Right kidney (tissue), 1 donor: Measurements from ENCODE around the gene HES4.
"Not testable (repeated sequence)": the region's sequence is repeated elsewhere in the genome, so short reads cannot be mapped to it uniquely, and the experiment has no call there.

ENCODE experiments used
- DNase-seq: peaks from one replicate; pipeline ENCODE4 v3.0.0-alpha.2; 2016

HES4 gene

DNA sequence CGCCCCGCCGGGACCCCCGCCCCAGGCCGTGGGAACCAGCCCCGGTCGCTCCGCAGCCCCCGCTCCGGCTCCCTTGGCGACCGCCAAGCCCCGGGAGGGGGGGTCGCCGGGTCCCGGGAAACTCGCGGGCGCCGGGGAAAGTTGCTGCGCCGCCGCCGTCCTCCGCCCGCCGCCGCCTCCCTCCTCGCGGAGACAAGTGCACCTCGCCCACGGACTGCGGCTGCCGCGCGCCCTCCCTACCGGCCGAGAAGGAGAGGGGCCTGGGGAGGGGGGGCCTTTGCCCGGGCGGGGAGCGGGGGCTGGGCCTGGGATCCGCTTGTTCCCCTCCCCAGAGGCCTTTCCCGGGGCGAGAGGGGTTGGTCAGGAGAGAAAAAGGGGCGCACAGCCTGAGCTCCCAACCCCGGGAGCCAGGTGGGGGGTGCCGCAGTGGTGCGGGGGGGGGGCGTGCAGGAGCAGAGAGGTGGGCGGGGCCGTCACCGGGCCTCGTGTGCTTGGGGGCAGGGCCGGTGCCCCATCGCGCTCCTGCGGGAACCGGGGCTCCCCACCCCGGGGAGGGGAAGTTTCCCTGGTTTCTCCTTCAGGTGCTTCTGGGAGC is 20.6 kb upstream of the HES4 start:
- DNase-seq: no peak

DNA sequence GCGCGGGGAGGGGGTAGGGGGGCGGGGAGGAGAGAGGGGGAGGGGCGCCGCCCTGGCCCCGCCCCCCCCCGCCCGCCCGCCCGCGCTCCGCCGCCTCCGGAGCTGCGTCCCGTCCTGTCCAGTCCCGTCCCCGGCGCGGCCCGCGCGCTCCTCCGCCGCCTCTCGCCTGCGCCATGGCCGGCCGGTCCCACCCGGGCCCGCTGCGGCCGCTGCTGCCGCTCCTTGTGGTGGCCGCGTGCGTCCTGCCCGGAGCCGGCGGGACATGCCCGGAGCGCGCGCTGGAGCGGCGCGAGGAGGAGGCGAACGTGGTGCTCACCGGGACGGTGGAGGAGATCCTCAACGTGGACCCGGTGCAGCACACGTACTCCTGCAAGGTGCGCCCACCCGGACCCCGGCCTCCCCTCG is 20.1 kb upstream of the HES4 start, which contains the start of gene AGRN:
Gene AGRN, plus strand, starts transcription at position 121 of the 405 bp plus-strand sequence. Its CDS starts 53 bp downstream, at position 174.
- DNase-seq: peak; percentile 60

GRCh38 chr1:1019122-1019999 is 19.5 kb upstream of the HES4 start:
- peak; percentile 72 for DNase-seq

DNA sequence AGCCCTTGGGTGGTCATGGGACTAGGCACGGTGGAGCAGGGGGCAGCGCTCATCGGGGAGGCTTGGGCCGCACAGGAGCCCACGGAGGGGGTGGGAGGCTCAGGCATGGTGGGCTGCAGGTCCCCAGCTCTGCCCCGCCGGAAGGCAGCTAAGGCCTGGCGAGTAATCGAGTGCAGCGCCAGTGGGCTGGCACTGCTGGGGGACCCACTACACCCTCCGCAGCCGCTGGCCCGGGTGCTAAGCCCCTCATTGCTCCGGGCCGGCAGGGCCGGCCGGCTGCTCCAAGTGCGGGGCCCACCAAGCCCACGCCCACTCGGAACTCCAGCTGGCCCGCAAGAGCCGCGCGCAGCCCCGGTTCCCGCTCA is 18.4 kb upstream of the HES4 start:
- DNase-seq: not testable (repeated sequence)

GRCh38 chr1:1017397-1018320 is 17.8 kb upstream of the HES4 start:
- not testable (repeated sequence) for DNase-seq

GRCh38 chr1:1014799-1015681 is 15.1 kb upstream of the HES4 start:
- no peak for DNase-seq

DNA sequence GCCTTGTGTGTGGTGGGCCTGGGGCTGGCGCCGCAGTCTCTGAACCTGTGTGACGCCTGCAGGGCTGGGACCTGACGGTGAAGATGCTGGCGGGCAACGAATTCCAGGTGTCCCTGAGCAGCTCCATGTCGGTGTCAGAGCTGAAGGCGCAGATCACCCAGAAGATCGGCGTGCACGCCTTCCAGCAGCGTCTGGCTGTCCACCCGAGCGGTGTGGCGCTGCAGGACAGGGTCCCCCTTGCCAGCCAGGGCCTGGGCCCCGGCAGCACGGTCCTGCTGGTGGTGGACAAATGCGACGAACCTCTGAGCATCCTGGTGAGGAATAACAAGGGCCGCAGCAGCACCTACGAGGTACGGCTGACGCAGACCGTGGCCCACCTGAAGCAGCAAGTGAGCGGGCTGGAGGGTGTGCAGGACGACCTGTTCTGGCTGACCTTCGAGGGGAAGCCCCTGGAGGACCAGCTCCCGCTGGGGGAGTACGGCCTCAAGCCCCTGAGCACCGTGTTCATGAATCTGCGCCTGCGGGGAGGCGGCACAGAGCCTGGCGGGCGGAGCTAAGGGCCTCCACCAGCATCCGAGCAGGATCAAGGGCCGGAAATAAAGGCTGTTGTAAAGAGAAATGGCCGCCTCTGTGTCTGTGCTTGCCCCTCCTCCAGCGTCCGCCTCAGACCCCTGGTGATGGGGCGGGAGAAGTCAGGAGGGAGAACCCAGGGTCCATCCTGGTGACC is 14.2 kb upstream of the HES4 start:
- DNase-seq: peak; percentile 45

- peak; percentile 77 for DNase-seq
These were observed 13.4 kb upstream of the HES4 start, which contains the start of gene ISG15 for GRCh38 chr1:1013105-1013921. Gene ISG15 (plus strand): TSS chr1:1013497. CDS start chr1:1013574, 77 bp downstream.

GRCh38 chr1:1012736-1013104 is 12.8 kb upstream of the HES4 start:
- DNase-seq: not testable (repeated sequence)

GRCh38 chr1:1011396-1011949 is 11.6 kb upstream of the HES4 start:
- DNase-seq: no peak

GRCh38 chr1:1010131-1010530 is 10.2 kb upstream of the HES4 start:
- DNase-seq: not testable (repeated sequence)

DNA sequence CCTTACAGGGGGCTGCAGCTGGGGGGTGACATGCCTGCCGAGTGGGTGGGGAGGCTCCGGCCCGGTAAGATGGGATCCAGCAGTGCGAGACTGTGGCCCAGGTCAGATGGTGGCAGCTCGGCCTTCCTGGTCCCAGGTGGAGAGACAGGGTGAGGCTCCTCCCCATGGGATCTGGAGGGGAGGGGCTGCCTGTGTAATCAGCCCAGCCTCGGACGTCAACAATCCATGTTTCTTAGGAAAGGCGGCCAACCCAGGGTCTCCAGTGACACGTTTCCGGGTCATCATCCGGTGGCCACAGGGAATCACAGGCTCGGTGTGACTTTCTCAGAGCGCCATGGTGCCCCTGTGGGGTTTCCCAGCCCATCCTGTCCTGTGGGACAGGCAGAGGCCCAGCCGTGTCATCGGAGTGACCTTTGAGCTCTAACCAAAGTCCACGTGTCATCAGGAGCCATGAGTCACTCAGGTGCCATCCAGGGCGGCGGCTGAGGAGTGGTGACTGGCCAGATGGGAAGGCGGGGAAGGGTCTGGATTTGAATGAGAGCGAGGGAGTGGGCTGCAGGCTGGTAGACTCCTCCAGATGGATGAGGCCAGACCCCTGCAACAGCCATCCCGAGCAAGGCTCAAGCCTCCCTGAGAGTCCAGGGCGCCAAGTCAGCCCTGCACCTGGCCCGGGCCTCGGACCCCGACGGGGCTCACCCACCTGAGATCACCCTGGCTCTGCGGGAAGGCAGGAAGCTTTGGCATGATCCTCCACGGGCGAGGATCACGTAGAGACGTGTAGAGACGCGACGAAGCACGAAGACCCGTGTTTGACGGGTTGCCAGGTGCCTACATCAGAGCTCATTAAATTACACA is 6.6 kb upstream of the HES4 start:
- DNase-seq: no peak

DNA sequence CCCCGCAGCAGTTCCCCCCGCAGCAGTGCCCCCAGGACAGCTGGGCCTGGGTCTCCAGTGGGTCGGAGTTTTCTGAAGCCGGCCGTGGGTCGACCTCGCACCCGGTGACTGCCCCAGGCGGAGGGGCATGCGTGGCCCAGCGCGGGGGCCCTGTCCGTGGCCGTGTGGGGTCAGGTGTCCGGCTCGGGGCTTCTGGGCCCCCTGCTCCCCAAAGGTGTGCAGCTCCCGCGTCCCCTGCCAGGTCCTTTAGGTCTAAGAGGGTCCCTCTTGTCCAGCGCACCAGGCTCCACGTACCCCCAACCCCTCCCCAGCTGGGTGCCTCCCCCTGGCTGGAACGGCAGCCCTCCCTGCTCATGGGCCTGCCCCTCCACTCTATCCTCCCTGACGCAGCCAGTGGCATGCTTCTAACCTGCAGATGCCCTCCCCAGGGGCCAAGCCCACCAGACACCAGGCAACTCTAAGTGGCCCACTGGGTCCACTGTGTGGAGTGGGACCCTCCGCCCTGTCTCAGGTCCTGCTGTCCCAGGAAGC is 5.9 kb upstream of the HES4 start:
- no peak for DNase-seq

- peak; percentile 61 for DNase-seq
These were observed 5.1 kb upstream of the HES4 start for GRCh38 chr1:1004780-1005697.

DNA sequence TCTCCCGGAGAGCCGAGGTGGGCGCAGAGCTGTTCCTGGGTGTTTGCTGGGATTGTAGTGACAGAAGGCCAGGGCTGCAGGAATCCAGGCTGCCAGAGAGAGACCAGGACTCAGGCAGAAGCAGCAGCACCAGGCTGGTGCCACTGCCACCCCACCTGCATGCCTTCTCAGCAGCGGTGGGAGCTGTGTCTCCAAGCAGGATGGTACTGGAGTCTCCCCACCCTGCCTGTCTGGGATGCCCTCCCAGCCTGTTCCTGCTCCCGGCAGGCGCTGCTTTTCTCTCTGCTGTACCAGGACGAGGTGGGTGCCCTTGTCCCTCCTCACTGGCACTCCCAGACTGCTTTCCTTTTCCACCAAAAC is 4.5 kb upstream of the HES4 start:
- no peak for DNase-seq

DNA sequence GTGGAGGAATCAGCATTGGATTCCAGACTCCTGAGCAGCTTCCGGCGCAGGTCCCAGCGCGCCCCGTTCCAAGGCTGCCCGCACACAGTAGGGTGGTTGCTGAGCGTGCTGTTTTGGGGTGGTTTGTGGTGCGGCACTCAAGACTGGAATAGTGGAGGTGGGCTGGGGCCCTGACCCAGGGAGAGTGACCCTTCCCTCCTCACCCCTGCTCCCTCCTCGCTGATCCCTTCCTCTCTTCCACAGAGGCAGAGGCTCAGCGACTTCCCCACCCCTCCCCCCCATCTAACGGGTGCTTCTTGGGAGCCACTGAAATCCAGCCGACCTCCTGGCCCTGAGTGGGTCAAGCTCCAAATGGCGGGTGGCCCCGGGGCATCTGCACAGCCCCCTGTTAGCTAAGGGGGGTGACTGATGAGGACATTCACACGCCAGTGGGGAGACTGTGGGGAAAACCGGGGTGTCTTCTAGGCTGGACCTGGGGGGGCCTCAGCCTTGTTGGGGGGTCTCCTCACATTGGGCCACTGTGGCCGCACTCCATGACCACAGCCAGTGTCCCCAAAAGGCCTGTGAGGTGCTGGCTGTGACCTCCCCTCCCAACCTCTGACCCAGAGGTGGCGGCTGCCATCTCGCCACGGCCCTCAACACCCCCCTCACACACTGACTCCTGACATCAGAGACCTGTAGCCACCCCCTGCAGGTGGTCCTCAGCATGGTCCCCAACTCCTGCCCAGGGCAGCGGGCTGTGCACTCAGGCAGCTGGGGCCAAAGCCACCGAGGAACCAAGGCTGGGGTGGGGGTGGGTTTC is 3.9 kb upstream of the HES4 start:
- DNase-seq: no peak
